WTC11 (cell line): ENCODE measurements around the gene WDR72.

ENCODE experiments used
- TEAD4 ChIP-seq: sonication (generic); formaldehyde crosslinking; IDR thresholded peaks from 2 replicates; pipeline ENCODE4 v1.8.0; 2022; ENCODE audit warnings: mild to moderate bottlenecking, missing genetic modification reagents
- ZNF232 ChIP-seq: sonication (generic); formaldehyde crosslinking; IDR thresholded peaks from 2 replicates; pipeline ENCODE4 v1.8.0; 2022; ENCODE audit warnings: mild to moderate bottlenecking, missing genetic modification reagents
- TF ChIP-seq, protein P1 (sequence below): sonication (generic); formaldehyde crosslinking; IDR thresholded peaks from 2 replicates; pipeline ENCODE4 v1.8.0; 2022; ENCODE audit warnings: mild to moderate bottlenecking, missing genetic modification reagents

DNA sequence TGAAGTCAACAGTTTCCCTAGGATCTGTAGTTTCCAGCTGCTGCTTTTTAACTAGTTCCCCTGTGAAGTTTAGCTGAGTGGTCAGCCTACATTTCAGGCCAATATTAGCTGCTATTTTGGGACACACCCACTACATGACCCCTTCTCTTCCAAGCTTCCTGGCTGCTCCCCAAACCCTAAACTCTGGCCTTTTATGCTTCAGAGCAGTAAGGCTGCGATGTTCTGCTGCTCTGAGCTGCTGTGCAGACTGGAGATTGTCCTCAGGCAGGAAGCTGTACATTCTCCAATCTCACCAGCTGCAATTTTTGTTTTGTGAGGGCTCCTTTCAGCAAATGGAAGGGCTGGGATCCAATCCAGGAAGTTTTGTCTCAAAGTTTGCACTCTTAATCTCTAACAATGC lies 48.0 kb upstream of the WDR72 start:
- TF ChIP-seq TEAD4 (no peak), ZNF232 (CRISPR knock-in tag) (no peak)
- TF ChIP-seq, protein P1, sequence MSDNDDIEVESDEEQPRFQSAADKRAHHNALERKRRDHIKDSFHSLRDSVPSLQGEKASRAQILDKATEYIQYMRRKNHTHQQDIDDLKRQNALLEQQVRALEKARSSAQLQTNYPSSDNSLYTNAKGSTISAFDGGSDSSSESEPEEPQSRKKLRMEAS, result no peak
